ENCODE results near the gene ZNF660.
A peak's percentile ranks its signal among the peaks of the same experiment; 100 is the strongest.

The ZNF660 gene

GRCh38 chr3:44632193-44632592, 47.4 kb downstream of the ZNF660 start:
- no peak for DNase-seq (ENCODE audit: low read depth)

GRCh38 chr3:44642337-44642736, 57.6 kb downstream of the ZNF660 start:
- DNase-seq (ENCODE audit: low read depth), result no peak

GRCh38 chr3:44643024-44643423, 58.3 kb downstream of the ZNF660 start:
- no peak for DNase-seq (ENCODE audit: low read depth)

- DNase-seq (ENCODE audit: low read depth), result no peak
Measured at GRCh38 chr3:44647771-44648170, 63.0 kb downstream of the ZNF660 start.

GRCh38 chr3:44648564-44649229, 63.9 kb downstream of the ZNF660 start, which contains the start of gene ZNF35:
Gene ZNF35, plus strand, starts transcription at chr3:44648732. Its CDS starts 2,336 bp downstream, at chr3:44651068.
- DNase-seq (ENCODE audit: low read depth), result peak; percentile 12

Measured in stimulated activated CD8-positive, alpha-beta memory T cell treated with anti-CD3 and anti-CD28 coated beads, Interleukin-4, amount 100 ng/mL, for 24 hours (primary cell).